Lower leg skin (tissue), 3 donors: ENCODE data around the gene S100A16.
"Not testable (repeated sequence)": the region's sequence is repeated elsewhere in the genome, so short reads cannot be mapped to it uniquely, and the experiment has no call there.

Source experiments
- POLR2A ChIP-seq, 2 donors: fragments of 450-650 bp; IDR thresholded peaks; one replicate each; pipeline ENCODE4 v1.6.1; 2016 to 2017; ENCODE audit warnings: antibody characterized with exemption in 2 of 2, mild to moderate bottlenecking in 1 of 2, moderate library complexity in 1 of 2
- TF ChIP-seq, protein P1 (sequence below), 3 donors: fragments of 450-650 bp; IDR thresholded peaks; one replicate each; pipeline ENCODE4 v1.5.1; 2016; ENCODE audit warnings: antibody characterized with exemption in 3 of 3, mild to moderate bottlenecking in 3 of 3, moderate library complexity in 2 of 3

DNA sequence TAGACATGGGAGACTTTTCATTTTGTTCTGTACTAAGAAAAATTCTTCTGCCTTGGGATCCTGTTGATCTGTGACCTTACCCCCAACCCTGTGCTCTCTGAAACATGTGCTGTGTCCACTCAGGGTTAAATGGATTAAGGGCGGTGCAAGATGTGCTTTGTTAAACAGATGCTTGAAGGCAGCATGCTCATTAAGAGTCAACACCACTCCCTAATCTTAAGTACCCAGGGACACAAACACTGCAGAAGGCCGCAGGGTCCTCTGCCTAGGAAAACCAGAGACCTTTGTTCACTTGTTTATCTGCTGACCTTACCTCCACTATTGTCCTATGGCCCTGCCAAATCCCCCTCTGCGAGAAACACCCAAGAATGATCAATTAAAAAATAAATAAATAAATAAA lies 29.4 kb downstream of the S100A16 start:
- TF ChIP-seq, protein P1, sequence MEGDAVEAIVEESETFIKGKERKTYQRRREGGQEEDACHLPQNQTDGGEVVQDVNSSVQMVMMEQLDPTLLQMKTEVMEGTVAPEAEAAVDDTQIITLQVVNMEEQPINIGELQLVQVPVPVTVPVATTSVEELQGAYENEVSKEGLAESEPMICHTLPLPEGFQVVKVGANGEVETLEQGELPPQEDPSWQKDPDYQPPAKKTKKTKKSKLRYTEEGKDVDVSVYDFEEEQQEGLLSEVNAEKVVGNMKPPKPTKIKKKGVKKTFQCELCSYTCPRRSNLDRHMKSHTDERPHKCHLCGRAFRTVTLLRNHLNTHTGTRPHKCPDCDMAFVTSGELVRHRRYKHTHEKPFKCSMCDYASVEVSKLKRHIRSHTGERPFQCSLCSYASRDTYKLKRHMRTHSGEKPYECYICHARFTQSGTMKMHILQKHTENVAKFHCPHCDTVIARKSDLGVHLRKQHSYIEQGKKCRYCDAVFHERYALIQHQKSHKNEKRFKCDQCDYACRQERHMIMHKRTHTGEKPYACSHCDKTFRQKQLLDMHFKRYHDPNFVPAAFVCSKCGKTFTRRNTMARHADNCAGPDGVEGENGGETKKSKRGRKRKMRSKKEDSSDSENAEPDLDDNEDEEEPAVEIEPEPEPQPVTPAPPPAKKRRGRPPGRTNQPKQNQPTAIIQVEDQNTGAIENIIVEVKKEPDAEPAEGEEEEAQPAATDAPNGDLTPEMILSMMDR (IDR thresholded peaks at IDR 0.05) = not testable (repeated sequence)
- not testable (repeated sequence) for TF ChIP-seq POLR2A (IDR thresholded peaks at IDR 0.05)
